ENCODE results near the gene CDCA7L.

CDCA7L gene

GRCh38 chr7:21972397-21972784, 26.7 kb upstream of the CDCA7L start:
- no peak for DNase-seq (ENCODE audit: extremely low spot score)
- ChIA-PET CTCF (no interaction called here), POLR2A (no interaction called here)
- TF ChIP-seq CTCF (IDR thresholded peaks at IDR 0.05; ENCODE audit: control extremely low read depth, extremely low read depth, low read depth, missing control alignments): no peak

- ChIA-PET CTCF (no interaction called here), POLR2A (no interaction called here)
- TF ChIP-seq CTCF (IDR thresholded peaks at IDR 0.05; ENCODE audit: control extremely low read depth, extremely low read depth, low read depth, missing control alignments): no peak
- no peak for DNase-seq (ENCODE audit: extremely low spot score)
These were observed 26.2 kb upstream of the CDCA7L start for GRCh38 chr7:21971780-21972396.

- POLR2A ChIA-PET: interaction anchor here (0.5 kb wide), 1 partner anchor 30 kb away, joined by 7 read pairs; no protein-coding TSS in a partner anchor
- no peak for TF ChIP-seq CTCF (IDR thresholded peaks at IDR 0.05; ENCODE audit: control extremely low read depth, extremely low read depth, low read depth, missing control alignments)
- CTCF ChIA-PET: interaction anchor here (1.0 to 2.1 kb wide), 4 partner anchors 30 to 113 kb away, joined by 4 to 5 read pairs (median 5); no protein-coding TSS in a partner anchor
- DNase-seq (ENCODE audit: extremely low spot score): no peak
These were observed 24.1 kb upstream of the CDCA7L start for GRCh38 chr7:21969822-21970221.

GRCh38 chr7:21967598-21968003, 21.9 kb upstream of the CDCA7L start:
- ChIA-PET POLR2A (no interaction called here), CTCF (interaction anchor here (0.8 to 2.4 kb wide), 6 partner anchors 9 to 42 kb away, joined by 3 to 5 read pairs (median 3); no protein-coding TSS in a partner anchor)
- no peak for TF ChIP-seq CTCF (IDR thresholded peaks at IDR 0.05; ENCODE audit: control extremely low read depth, extremely low read depth, low read depth, missing control alignments)
- no peak for DNase-seq (ENCODE audit: extremely low spot score)

GRCh38 chr7:21966271-21966670, 20.6 kb upstream of the CDCA7L start:
- no peak for TF ChIP-seq CTCF (IDR thresholded peaks at IDR 0.05; ENCODE audit: control extremely low read depth, extremely low read depth, low read depth, missing control alignments)
- ChIA-PET POLR2A (no interaction called here), CTCF (interaction anchor here (0.8 to 2.4 kb wide), 3 partner anchors 11 to 33 kb away, joined by 3 to 5 read pairs (median 3); no protein-coding TSS in a partner anchor)
- DNase-seq (ENCODE audit: extremely low spot score): peak; percentile 78

- TF ChIP-seq CTCF (IDR thresholded peaks at IDR 0.05; ENCODE audit: control extremely low read depth, extremely low read depth, low read depth, missing control alignments): no peak
- DNase-seq (ENCODE audit: extremely low spot score): no peak
- ChIA-PET POLR2A (no interaction called here), CTCF (interaction anchor here (0.6 to 3.3 kb wide), 4 partner anchors 9 to 20 kb away, joined by 3 to 15 read pairs (median 7); no protein-coding TSS in a partner anchor)
These were observed 19.6 kb upstream of the CDCA7L start for GRCh38 chr7:21965291-21965690.

Data from GM10248 (cell line).